H1 (cell line): Measurements from ENCODE around the gene NRN1. TPM values are rescaled to one million over a fixed set of nuclear protein-coding genes. Genes with fewer than 3 reads are reported as not detected.
"Not testable (repeated sequence)": the region's sequence is repeated elsewhere in the genome, so short reads cannot be mapped to it uniquely, and the experiment has no call there.

Source experiments
- CTCF ChIA-PET: fragments of 300-600 bp; sonication (Branson Sonifier 250); formaldehyde crosslinking; loops from one replicate; lab custom pipeline; 2021; ENCODE audit not compliant: partially characterized antibody; lab: Charles Lee
- POLR2A ChIA-PET: fragments of 300-600 bp; sonication (Branson Sonifier 250); formaldehyde crosslinking; loops from one replicate; lab custom pipeline; 2021; ENCODE audit warnings: inconsistent platforms; ENCODE audit not compliant: partially characterized antibody; lab: Charles Lee
- DNase-seq, 2 experiments: peaks; one replicate each; pipeline versions ENCODE4 v3.0.0 to v3.0.0-alpha.2; 2010 to 2022; ENCODE audit warnings: low spot score in 2 of 2, low read depth in 1 of 2, mixed read lengths in 1 of 2
- FAIRE-seq: peaks from 2 replicates; lab custom pipeline; 2011; peaks lifted over from hg19 to GRCh38; lab: Jason Lieb, UNC
- H2AFZ ChIP-seq: 2 replicates; pipeline ENCODE4 v1.8.1; 2012; ENCODE audit warnings: low read length, inconsistent platforms
- H2AK5ac ChIP-seq: 2 replicates; pipeline ENCODE4 v1.6.1; 2013; ENCODE audit warnings: low read depth, low read length
- H2BK120ac ChIP-seq: replicated peaks from 2 replicates; pipeline ENCODE3; 2013; ENCODE audit warnings: low read depth, low read length, inconsistent platforms
- H2BK12ac ChIP-seq: 2 replicates; pipeline ENCODE4 v1.6.1; 2013; ENCODE audit warnings: low read depth, low read length
- H2BK15ac ChIP-seq: 2 replicates; pipeline ENCODE4 v1.6.1; 2013; ENCODE audit warnings: low read length
- H2BK20ac ChIP-seq: 2 replicates; pipeline ENCODE4 v1.6.1; 2013; ENCODE audit warnings: low read length
- H2BK5ac ChIP-seq: 2 replicates; pipeline ENCODE4 v1.6.1; 2013; ENCODE audit warnings: low read depth, low read length
- H3K14ac ChIP-seq: 2 replicates; pipeline ENCODE4 v1.6.1; 2013; ENCODE audit warnings: inconsistent platforms; ENCODE audit not compliant: insufficient read length
- H3K18ac ChIP-seq: 2 replicates; pipeline ENCODE4 v1.6.1; 2013; ENCODE audit warnings: low read length; ENCODE audit errors: extremely low read depth
- H3K23ac ChIP-seq: 2 replicates; pipeline ENCODE4 v1.6.1; 2013; ENCODE audit warnings: inconsistent platforms; ENCODE audit not compliant: insufficient read length
- H3K23me2 ChIP-seq: 2 replicates; pipeline ENCODE4 v1.6.1; 2013; ENCODE audit warnings: low read depth, low read length
- H3K27ac ChIP-seq: 2 replicates; pipeline ENCODE4 v1.6.1; 2011; ENCODE audit warnings: low read depth, low read length, inconsistent platforms
- H3K27me3 ChIP-seq, 4 experiments: replicated peaks in 1 of 4; 1 replicate in 1 of 4; 2 replicates in 3 of 4; pipeline versions ENCODE4 v1.6.1 to v1.8.1; 2011 to 2013; ENCODE audit warnings: low read length in 3 of 4, mild to moderate bottlenecking in 3 of 4, inconsistent platforms in 2 of 4, mixed read lengths in 2 of 4, moderate library complexity in 1 of 4; ENCODE audit not compliant: control insufficient read depth in 3 of 4, insufficient read depth in 3 of 4; ENCODE audit errors: extremely low read depth in 1 of 4
- H3K36me3 ChIP-seq, 4 experiments: 2 replicates each; pipeline versions ENCODE4 v1.6.1 to v1.8.1; 2011 to 2013; ENCODE audit warnings: mild to moderate bottlenecking in 4 of 4, low read length in 3 of 4, moderate library complexity in 2 of 4, control low read depth in 1 of 4, inconsistent platforms in 1 of 4; ENCODE audit not compliant: insufficient read depth in 4 of 4, control insufficient read depth in 2 of 4
- H3K4ac ChIP-seq: replicated peaks from 2 replicates; pipeline ENCODE3; 2013; ENCODE audit warnings: low read length, low read depth, mixed read lengths, inconsistent platforms; ENCODE audit not compliant: insufficient read length
- H3K4me1 ChIP-seq, 4 experiments: replicated peaks in 1 of 4; 1 replicate in 1 of 4; 2 replicates in 3 of 4; pipeline versions ENCODE4 v1.6.1 to v1.8.1; 2011 to 2013; ENCODE audit warnings: low read length in 3 of 4, inconsistent platforms in 2 of 4, mixed read lengths in 1 of 4; ENCODE audit not compliant: insufficient read depth in 4 of 4, control insufficient read depth in 3 of 4
- H3K4me2 ChIP-seq, 2 experiments: 2 replicates each; pipeline versions ENCODE4 v1.6.1 to v1.8.1; 2011 to 2013; ENCODE audit warnings: low read depth in 2 of 2, low read length in 2 of 2, control low read depth in 1 of 2, inconsistent platforms in 1 of 2, mild to moderate bottlenecking in 1 of 2; ENCODE audit not compliant: insufficient read depth in 1 of 2
- H3K4me3 ChIP-seq, 4 experiments: fragments of 200-600, 300-600 bp in 1 of 4; sonication (generic), shearing (Covaris generic), sonication (Bioruptor Twin) in 1 of 4; 2 replicates each; pipeline versions ENCODE4 v1.5.1 to v1.8.1; 2011 to 2016; ENCODE audit warnings: low read length in 4 of 4, low read depth in 3 of 4, control low read depth in 2 of 4, inconsistent platforms in 2 of 4, mild to moderate bottlenecking in 2 of 4, mixed read lengths in 1 of 4, moderate library complexity in 1 of 4; ENCODE audit not compliant: insufficient read depth in 2 of 4; ENCODE audit errors: extremely low read depth in 1 of 4
- H3K56ac ChIP-seq: replicated peaks from 2 replicates; pipeline ENCODE3; 2013; ENCODE audit warnings: low read depth, mild to moderate bottlenecking, mixed read lengths, low read length, inconsistent platforms; ENCODE audit not compliant: insufficient read length
- H3K79me1 ChIP-seq: 2 replicates; pipeline ENCODE4 v1.6.1; 2013; ENCODE audit warnings: low read depth, low read length, control low read depth
- H3K79me2 ChIP-seq, 2 experiments: 2 replicates each; pipeline versions ENCODE4 v1.6.1 to v1.8.1; 2012 to 2013; ENCODE audit warnings: low read length in 2 of 2, mild to moderate bottlenecking in 2 of 2, inconsistent platforms in 1 of 2; ENCODE audit not compliant: insufficient read depth in 2 of 2, control insufficient read depth in 1 of 2
- H3K9ac ChIP-seq, 4 experiments: replicated peaks in 1 of 4; 1 replicate in 1 of 4; 2 replicates in 3 of 4; pipeline versions ENCODE4 v1.6.1 to v1.8.1; 2011 to 2013; ENCODE audit warnings: low read depth in 3 of 4, low read length in 3 of 4, control low read depth in 2 of 4, mild to moderate bottlenecking in 2 of 4, moderate library complexity in 2 of 4, inconsistent platforms in 1 of 4; ENCODE audit errors: extremely low read depth in 1 of 4
- H3K9me3 ChIP-seq, 2 experiments: 2 replicates each; pipeline versions ENCODE4 v1.6.1 to v1.8.1; 2012 to 2013; ENCODE audit warnings: mild to moderate bottlenecking in 2 of 2, moderate library complexity in 2 of 2, control low read depth in 1 of 2, inconsistent platforms in 1 of 2, low read depth in 1 of 2, low read length in 1 of 2, mixed read lengths in 1 of 2; ENCODE audit not compliant: insufficient read depth in 2 of 2
- H4K20me1 ChIP-seq, 2 experiments: replicated peaks in 1 of 2; 2 replicates each; pipeline versions ENCODE3 to v1.8.1; 2011 to 2013; ENCODE audit warnings: inconsistent platforms in 2 of 2, low read length in 2 of 2, mild to moderate bottlenecking in 1 of 2; ENCODE audit not compliant: insufficient read depth in 2 of 2, control insufficient read depth in 1 of 2
- H4K5ac ChIP-seq: 2 replicates; pipeline ENCODE4 v1.6.1; 2013; ENCODE audit warnings: low read length, low read depth, mixed read lengths, inconsistent platforms; ENCODE audit not compliant: insufficient read length
- H4K8ac ChIP-seq: 2 replicates; pipeline ENCODE4 v1.8.0; 2013; ENCODE audit warnings: mild to moderate bottlenecking, moderate library complexity, low read length, inconsistent platforms; ENCODE audit not compliant: insufficient read depth; ENCODE audit errors: extremely low read depth
- H4K91ac ChIP-seq: replicated peaks from 2 replicates; pipeline ENCODE3; 2013; ENCODE audit warnings: low read length, mixed read lengths, inconsistent platforms; ENCODE audit not compliant: insufficient read length
- WGBS, 2 experiments: shearing (Covaris generic) in 1 of 2; methylation state at CpG; one replicate each; pipeline versions ENCODE4 v1.1.6 to v1.1.7; 2013 to 2015; ENCODE audit warnings: low lambda C conversion rate in 2 of 2, mixed read lengths in 2 of 2, inconsistent platforms in 1 of 2, low coverage in 1 of 2, missing lambda C conversion rate in 1 of 2; ENCODE audit not compliant: insufficient replicate concordance in 2 of 2, insufficient coverage in 1 of 2, insufficient read length in 1 of 2; ENCODE audit errors: extremely low coverage in 1 of 2, missing lambda C conversion rate in 1 of 2; 5-methylcytosine and 5-hydroxymethylcytosine counted together
- polyA plus RNA-seq, 7 experiments: library from polyadenylated mRNA; depleted of rRNA in 3 of 7; stranded (reverse) in 5 of 7; unstranded in 2 of 7; fragments of >200 nt in 5 of 7; fragments of 200-250 nt in 2 of 7; gene quantifications; 1 replicate in 5 of 7; 2 replicates in 1 of 7; 4 replicates in 1 of 7; pipeline versions ENCODE4 v1.2.1 to v1.2.3, GENCODE V29; 2011 to 2013; ENCODE audit warnings: missing spikeins in 2 of 7, mixed read lengths in 2 of 7
- total RNA-seq: library from RNA; stranded (reverse); fragmentation: NEBNext Ultra II Directional; extraction: Animal tissue kit (Norgen Biotek cat#: 25700); gene quantifications from 2 replicates; pipeline ENCODE4 v1.2.1, GENCODE V29; 2021

Gene NRN1
- total and polyA plus RNA-seq, 2 of the 8 experiments (the other 6 are each of a cell fraction or from before 2014, with no cell fraction given): 0.06 to 0.26 TPM

DNA sequence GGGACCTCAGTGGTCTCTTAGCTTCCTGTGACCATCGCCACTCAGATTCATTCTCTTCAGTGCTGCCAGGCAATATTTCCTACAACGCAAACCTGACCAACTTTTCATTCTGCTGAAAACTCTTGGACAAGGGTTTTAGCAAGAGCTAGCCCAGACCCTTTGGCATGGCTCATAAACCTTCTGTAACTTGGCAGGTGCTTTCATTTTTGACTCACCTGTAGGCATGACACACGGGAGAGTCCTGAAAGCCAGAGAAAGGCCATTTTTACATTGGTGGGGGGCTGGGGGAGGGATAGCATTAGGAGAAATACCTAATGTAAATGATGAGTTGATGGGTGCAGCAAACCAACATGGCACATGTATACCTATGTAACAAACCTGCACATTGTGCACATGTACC, 38.7 kb downstream of the NRN1 start:
- H3K56ac ChIP-seq, H3K4me1 ChIP-seq, H2BK120ac ChIP-seq, H2AFZ ChIP-seq, H2AK5ac ChIP-seq, H3K9ac ChIP-seq, H4K91ac ChIP-seq, H3K27ac ChIP-seq, H3K4me3 ChIP-seq, H4K8ac ChIP-seq, H3K23ac ChIP-seq, H3K27me3 ChIP-seq, H2BK20ac ChIP-seq, H3K4me2 ChIP-seq, H3K18ac ChIP-seq, DNase-seq, H3K36me3 ChIP-seq, POLR2A ChIA-PET, H3K9me3 ChIP-seq, H3K4ac ChIP-seq, H4K20me1 ChIP-seq, H2BK12ac ChIP-seq, H3K14ac ChIP-seq, H2BK5ac ChIP-seq, H3K23me2 ChIP-seq, H3K79me2 ChIP-seq, H4K5ac ChIP-seq, H2BK15ac ChIP-seq, H3K79me1 ChIP-seq, FAIRE-seq: not testable (repeated sequence)
- CTCF ChIA-PET: interaction anchor here (1.1 to 1.8 kb wide), 6 partner anchors 11 to 164 kb away, joined by 3 to 5 read pairs (median 3); no protein-coding TSS in a partner anchor
- WGBS, 2 experiments: 79% methylated on average over 3 of the region's 3 CpGs; no CpG with 5 or more reads in 1 of the 2 experiments
